ENCODE data around the gene ZNF397. TPM values are rescaled to one million over a fixed set of nuclear protein-coding genes. Genes with fewer than 3 reads are reported as not detected.
A peak's percentile ranks its signal among the peaks of the same experiment; 100 is the strongest.

Gene ZNF397
- total and polyA plus RNA-seq, 2 of the 13 experiments (the other 11 are each of a cell fraction or from before 2014, with no cell fraction given), result 4.7 to 9.4 TPM

- TF ChIP-seq AHDC1 (CRISPR knock-in tag; IDR thresholded peaks at IDR 0.05; ENCODE audit: borderline replicate concordance) (no peak), ZNF280D (CRISPR knock-in tag; IDR thresholded peaks at IDR 0.05) (peak; percentile 35; the same call in 1 of the 2 replicates), FOXK2 (IDR thresholded peaks at IDR 0.05) (no peak), ZNF530 (CRISPR knock-in tag; IDR thresholded peaks at IDR 0.05; ENCODE audit: low read depth) (no peak), BCL6 (CRISPR knock-in tag; IDR thresholded peaks at IDR 0.05) (no peak), HNRNPUL1 (IDR thresholded peaks at IDR 0.05; ENCODE audit: low read depth, low read length) (no peak), ZSCAN25 (CRISPR knock-in tag; IDR thresholded peaks at IDR 0.05) (no peak), SP1 (IDR thresholded peaks at IDR 0.05) (no peak), SP1 (CRISPR knock-in tag; IDR thresholded peaks at IDR 0.05) (peak; percentile 90), ZNF263 (CRISPR knock-in tag; IDR thresholded peaks at IDR 0.05) (peak; percentile 74; the same call in 1 of the 2 replicates), ARID4A (CRISPR knock-in tag; IDR thresholded peaks at IDR 0.05; ENCODE audit: borderline replicate concordance) (peak; percentile 81; the same call in 1 of the 2 replicates), KDM6A (CRISPR knock-in tag; IDR thresholded peaks at IDR 0.05; ENCODE audit: low read depth) (no peak), KDM4B (CRISPR knock-in tag; IDR thresholded peaks at IDR 0.05) (no peak), GABPA (IDR thresholded peaks at IDR 0.05; ENCODE audit: low read depth, low read length) (peak; percentile 92), GABPA (CRISPR knock-in tag; IDR thresholded peaks at IDR 0.05; ENCODE audit: low read depth) (peak; percentile 96), TBX3 (IDR thresholded peaks at IDR 0.05; ENCODE audit: borderline replicate concordance) (no peak)
Measured at GRCh38 chr18:35240664-35241447, at the start of gene ZNF397 (continued).

Measured in HepG2 (cell line).